ENCODE data around the gene CDC42BPB.

Gene CDC42BPB

DNA sequence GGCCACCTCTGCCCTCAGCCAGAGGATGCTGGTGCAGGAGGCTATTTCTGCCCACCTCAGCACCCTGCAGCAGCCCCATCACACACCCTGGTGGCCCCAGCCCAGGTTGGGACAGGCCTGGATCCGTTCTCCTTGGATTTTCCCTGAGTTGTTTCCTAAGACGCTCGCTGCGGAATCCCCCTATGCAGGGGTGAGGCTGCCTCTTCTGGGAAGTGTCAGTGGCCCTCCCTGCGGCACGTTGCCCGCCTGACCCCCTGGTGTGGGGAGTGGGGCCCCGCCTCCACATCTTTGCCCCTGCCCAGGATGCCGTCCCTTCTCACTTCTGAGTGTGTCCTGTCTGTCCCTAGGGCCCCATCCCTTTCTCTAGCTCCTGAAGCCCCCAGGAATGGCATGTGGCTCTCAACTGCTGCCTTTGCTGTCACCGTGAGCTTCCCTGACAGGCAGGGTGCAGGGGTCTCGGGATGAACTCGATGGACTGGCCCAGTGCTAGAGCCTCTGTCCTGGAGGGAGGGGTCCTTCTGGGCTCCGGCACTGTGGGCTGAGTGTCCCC is 36.6 kb upstream of the CDC42BPB start:
- DNase-seq = no peak

DNA sequence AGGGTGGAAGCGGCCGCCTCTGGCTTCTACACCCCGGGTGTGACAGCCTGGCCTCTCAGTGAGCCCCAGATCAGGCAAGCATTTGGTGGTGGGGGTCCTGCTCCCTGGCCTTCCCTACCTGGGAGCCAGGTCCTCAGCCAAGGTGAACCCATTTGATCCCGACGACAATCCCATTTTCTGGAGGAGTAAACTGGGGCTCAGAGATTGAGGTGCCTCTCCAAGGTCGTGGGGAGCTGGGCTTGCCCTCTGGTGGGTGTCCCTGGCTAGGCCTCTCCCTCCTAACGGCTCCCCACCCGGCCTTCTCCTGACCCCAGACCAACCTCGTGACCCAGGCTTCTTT is 34.5 kb upstream of the CDC42BPB start:
- DNase-seq = no peak

DNA sequence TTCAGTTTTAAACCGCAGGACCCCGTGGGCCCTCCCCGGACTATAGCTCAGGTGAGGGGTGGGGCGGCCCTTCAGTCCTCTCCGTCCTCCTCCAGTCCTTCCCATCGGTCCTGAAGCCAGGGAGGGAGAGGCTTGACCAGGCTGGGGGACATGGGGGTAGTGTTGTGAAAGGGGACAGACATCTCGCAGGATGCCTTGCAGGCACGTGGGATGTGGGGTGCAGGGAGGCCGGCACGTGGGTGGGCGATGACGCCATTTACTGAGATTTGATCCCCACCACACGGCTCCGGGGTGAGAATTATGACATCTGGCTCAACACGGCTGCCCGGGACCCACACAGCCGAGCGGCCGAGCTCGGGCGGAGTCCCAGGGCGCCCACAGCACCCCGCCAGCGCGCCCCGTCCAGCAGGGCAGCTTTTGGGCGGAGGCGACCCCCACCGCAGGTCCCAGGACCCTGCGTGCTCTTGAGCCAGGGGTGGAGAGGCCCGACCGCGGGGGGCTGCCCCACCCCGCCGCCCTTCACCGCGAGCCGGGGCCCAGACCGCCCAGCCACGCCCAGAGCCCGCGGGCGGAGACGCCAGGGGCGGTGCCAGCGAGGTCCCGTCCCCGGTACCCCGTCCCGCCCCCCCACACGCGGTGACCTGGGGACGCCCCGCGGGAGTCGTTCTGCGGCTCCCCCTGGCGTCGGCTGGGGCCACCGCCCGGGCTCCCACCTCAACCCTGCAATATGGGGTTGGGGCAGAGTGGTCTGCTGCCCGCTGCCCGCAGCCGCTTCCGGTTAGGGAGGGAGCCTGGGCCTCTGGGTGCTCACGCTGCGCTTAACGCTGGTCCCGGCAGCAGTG is 33.9 kb upstream of the CDC42BPB start:
- DNase-seq = peak; percentile 92

DNA sequence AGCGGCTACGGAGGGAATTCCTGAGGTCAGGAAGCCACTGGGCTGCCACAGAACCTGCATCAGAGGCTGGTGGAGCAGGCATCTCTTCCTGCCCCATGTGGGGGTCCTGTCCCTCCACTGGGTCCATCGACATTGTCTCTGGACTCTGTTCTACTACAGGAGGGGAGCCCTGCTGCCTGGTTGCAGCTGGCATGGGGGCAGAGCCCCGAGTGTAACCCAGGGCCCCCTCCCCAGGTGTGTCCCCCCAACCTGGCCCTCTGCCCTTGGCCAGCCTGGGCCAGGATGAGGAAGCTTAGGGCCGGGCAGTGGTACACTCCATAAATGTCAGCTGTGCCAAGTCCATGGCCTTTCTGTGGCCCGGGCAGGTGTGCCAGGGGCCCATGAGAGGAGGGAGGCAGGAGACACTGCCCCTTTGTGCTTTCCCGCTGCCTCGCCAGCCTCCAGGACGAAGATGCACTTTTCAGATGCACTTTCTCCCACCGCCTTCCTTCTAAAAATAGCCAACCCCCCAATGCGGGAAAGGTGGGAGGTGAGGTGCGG is 33.2 kb upstream of the CDC42BPB start:
- DNase-seq = no peak

DNA sequence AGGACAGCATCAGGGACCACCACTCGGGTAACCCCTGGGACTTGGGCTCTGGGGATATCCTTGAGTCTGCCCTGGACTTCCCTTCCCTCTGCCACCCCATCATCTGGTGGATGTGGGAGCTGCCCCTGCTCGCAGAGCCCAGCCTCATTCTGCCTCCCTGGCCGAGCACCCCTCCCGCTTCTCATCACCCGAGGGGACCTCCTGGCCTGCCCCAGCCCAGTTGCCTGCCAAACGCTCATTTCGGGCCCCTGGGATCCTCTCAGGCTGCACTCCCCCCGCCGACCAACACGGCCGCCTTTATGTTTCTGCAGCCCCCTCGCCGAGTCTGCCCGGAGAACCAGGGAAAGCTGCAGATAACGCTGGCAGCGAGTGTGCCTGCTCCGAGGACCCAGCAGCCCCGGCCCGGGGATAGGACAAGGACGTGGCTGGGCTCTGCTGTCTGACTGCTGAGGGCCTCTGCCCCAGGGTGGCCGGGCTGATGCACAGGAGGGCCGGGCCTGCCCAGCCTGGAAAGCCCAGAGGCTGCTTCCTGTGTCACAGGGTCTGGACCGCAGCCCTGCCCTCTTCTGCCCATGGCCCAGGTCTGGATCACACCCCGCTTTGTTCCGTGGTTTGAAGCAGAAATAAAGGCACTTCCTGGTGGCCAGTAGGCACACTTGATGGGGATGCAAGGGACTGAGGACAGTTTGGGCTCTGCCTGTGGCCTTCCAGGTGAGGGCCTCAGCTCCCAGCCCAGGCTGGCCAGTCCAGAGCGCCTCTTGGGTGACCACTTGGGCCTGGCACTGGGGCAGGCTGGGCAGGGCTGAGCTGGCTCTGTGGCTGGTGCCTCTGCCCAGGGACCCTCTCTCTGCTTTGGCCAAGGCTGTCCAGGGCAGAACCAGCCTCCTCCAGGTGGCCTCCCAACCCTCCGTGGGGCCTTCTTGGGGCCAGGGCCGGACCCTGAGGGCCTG is 32.3 kb upstream of the CDC42BPB start:
- no peak for DNase-seq

DNA sequence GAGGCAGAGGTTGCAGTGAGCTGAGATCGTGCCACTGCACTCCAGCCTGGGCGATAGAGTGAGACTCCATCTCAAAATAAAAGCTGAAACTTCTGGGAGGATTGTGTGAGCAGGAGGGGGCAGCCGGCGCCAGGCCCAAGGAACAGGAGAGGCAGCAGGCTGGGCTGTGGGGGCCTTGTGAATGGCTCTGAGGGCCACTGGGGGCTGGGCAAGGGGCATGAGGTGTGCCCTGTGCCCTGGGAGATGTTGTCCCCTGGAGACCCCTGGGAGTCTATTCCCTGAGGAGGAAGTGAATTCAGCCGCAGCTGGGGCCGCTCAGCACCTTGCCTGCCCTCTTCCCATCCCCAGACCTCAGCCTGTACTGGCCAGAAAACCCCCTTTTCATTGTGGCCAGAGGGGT is 31.6 kb upstream of the CDC42BPB start:
- no peak for DNase-seq

DNA sequence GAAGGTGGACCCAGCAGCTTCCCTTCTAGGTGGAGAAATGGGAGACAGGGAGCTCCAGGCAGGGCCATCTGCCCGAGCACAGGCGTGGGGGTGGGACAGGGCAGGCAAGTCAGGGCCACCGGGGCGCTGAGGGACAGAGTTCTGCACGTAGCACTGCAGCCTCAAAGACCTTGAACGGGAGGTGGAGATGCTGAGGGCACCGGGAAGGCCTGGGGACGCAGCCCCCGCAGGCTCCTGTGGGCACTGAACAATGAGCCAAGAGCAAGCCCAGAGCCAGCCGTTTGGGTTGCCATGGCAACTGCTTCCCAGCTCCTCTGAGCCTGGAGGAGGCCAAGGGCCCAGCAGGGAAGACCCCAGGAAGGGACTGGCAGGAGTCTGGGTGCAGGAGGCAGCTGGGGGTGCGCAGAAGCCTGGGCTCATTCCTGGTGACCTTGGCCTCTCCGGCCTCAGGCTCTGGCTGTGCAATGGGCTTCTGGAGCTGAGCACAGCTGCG is 30.0 kb upstream of the CDC42BPB start:
- DNase-seq = no peak

DNA sequence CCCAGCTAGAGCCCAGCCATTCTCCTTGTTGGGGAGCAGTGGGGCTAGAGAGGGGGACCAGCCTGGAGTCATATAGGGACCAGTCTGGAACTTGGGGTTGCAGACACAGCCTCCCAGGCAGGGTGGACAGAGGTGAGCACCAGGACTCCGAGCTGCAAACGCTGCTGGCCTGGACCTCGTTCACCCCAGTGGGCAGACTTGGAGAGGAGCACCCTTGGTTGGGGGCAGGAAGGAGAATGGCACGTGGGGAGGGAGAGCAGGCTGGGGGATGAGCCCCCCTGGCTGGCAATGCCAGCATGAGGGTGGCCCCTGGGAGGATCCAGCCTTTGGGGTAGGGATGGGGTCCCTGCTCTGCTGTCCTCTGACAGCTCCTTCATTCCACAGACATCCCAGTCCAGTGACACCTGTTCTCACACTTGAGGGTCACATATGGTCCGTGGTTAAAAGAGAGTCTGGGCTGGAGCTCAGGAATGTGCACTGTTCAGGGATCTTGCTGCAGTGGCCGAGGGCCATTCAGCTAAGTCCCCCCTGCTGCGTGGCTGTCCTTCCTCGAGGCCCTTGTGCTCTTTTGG is 29.5 kb upstream of the CDC42BPB start:
- no peak for DNase-seq

DNA sequence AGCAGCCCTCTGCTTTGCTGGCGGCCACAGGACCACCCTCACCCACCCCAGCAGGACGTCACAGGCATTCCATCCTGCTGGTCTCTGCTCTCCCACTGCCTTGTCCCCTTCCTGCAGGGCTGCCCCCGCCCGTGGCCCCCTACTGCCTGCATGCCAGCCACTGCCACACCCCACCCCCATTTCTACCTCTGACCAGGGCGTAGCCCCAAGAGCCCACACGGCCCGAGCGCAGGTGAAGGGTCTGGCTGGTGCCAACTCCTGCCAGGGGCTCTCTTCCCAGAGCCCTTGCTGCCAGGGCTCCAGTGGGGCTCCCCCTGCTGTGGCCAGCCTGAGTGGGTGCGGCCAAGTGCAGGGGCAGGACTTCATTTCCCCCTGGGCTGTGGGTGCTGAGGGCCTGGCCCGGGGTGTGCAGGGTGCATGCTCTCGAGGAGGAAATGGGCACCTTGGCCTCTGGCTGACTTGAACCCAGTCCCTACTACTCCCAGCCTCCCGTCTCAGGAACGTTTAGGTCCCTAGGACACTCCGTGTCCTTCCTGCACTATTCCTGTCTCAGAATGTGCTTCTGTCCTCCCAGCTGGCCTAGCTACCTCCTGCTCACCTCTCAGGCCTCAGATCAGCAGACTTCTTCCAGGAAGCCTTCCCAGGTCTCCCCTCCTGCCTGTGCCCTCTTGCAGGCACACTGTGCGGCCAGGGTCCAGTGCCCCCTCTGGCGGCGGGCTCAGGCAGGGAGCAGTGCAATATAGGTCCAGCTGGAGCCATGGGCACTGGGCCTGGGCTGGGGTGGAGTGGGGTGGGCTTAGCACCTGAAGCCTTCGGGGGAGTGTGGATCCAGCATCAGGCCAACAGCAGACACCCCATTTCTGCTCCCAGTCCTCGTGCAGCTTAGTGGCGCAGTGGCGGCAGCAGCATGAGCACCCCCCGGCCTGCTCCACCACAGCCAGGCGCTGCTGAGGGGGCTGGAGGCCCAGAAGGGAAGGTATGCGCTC is 28.1 kb upstream of the CDC42BPB start:
- no peak for DNase-seq

DNA sequence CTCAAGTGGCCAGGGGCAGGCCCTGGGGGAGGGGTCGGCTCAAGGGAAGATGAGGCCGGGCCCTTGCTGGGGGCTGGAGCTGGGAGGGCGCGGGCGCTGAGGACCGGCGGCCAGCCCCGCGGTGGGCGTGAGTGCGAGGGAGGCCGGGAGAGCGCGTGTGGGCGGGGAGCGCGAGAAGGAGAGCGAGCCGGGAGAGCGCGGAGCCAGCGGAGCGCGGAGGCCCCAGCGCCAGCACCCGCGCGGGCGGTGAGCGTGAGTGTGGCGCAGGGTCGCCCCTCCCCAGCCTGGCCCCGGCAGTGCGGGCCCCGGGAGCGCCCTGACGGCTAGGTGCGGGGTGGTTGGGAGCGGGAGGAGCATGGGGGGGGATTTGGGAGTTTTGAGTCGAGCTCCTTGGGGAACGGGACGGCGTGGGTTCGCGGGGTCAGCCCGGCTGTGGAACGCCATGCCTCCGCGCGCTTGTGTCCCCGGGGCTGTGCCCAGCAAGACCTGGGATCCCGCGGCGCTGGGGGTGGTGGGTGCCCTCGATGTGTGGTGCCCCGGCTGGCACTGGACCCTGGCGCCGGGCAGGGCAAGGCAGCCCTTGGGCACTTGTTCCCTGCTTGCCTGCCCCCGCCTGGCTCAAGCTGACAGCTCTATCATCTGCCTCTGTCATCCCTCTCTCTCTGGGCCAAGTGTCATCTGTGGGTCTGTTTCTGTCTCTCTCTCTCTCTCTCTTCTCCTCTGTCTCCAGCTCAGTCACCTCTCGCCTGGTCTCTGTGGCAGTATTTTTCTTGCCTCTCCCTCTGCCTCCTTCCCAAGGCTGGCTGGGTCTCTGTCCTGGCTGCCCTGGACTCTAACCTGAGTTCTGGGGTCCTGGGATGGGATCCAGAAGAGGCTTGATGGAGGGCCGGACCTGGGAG is 26.9 kb upstream of the CDC42BPB start, which contains the start of gene LBHD2:
Gene LBHD2, plus strand, starts transcription at position 190 of the 899 bp plus-strand sequence. CDS start 1,803 bp downstream, outside the sequence.
- no peak for DNase-seq

DNA sequence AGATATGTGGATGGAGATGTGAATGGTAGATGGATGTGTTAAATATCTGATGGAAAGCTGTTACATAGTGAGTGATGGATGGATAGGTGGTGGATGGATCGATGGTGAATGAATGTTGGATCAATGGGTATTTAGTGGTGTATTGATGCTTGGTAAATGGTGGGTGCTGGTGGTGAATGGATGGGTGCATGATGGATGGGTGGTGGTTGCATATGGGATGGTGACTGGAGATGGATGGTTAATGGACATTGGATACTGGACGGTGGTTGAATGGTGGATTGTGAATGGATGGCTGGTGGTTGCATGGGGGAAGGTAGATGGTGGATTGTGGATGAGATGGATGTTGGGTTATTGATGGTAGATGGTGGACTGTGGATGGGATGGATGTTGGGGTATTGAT is 24.6 kb upstream of the CDC42BPB start:
- no peak for DNase-seq

DNA sequence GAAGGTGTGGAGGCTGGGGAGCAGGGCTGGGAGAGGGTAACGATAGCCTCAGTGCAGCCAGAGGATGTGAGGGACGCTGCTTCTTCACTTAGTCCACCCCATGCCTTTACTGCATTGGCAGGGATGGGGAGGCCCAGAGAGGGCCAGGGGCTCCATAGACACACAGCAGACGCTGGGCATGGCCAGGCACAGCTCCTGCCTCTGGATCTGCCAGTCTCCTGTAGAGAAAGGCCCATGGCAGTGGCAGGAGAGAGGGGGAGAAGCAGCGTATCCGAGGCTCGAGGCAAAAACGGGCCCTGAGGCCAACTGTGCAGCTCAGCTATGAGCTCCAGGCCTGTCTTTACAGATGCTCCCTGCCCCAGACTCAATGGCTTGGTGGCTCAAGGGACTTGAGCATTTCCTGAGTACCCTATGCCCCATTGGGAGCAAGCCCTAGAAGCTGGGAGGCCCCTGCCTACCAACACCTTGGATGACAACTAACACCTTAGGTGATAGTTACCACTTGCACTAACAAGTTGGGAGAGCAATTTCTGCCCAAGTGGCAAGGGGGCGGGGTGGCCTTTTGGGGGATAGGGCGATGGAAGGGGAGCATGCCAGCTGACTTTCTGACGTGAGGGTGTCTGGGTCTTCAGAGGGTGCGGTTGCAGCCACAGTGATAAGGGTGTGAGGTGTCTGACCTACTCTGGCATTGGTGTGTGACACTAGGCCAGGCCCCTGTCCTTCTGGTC is 21.7 kb upstream of the CDC42BPB start:
- no peak for DNase-seq

DNA sequence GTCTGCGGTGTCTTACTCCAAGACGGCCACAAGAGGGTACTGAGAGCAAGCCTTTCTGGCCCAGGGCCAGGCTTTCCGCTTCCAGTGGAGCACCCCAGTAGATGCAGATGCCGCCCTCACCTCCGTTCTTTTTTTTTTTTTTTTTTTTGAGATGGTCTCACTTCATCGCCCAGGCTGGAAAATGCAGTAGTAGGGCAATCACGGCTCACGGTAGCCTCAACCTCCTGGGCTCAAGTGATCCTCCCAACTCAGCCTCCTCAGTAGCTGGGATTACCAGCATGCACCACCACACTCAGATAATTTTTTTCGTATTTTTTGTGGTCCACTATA is 21.0 kb upstream of the CDC42BPB start:
- DNase-seq = peak; percentile 91

DNA sequence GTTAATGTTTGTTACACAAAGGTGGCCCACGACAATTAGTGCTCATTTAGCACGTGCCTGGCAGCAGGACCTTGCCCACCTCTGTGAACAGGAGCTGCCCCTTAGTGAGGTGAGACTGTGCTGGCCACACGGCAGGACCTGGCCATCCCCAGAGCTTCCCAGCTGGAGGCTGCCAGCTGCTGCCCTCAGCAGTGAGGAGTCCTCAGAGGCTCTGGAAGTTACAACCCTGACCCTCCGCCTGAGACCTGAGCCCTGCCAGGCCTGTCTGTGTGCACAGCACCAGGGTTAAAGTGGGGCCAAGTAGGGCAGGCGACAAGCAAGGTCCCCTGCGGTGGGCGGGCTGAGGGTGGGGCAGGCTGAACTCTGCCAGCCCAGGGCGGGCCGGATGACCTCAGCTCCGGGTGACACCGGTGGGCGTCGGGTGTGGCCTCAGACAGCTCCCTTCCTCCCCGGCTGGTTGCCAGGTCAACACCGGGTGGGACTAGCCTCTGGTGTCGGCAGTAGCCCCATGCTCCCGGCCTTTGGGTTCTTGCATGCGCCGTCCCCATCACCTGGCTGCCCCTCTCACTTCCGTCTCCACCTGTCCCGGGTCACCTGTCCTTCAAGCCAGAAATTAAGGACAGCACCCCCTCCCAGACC is 17.5 kb upstream of the CDC42BPB start:
- DNase-seq = no peak

DNA sequence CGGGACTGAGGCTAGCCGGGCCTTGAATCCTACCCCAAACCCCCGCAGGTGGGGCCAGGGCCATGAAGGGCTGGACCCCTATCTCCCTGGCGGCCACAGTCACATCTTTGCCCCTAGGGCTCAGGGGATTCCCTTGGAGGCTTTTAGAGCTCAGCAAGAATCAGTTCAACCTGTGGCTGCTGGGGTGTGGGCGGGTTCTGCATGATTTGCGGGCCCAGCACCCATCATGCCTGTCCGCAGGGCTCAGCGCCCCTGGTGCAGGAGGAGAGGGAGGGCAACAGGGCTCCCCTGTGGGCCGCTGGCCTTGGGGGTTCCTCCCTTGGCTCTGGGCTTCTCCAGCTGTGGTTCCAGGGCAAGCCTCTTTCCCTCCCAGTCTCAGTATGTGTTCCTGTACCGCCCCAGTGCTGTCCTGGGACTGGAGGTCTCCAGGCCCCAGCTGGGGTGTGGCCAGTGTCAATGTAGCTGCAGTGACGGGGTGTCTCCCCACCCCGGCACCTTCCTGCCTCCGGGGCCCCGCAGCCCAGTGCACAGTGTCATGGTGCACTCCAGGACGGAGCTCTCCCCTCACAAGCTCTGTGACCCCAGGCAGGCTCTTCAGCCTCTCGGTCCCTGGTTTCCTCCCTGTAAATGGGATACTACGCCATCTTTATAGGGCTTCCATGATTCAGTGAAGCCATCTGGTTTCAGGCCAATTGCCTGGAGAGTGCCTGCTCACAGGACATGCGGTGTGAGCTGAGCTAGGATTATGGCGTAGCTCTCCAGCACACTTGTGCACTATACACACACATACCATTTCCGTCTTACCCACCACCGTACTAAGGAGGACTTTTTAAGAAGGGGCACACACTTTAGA is 16.8 kb upstream of the CDC42BPB start:
- peak; percentile 58 for DNase-seq

DNA sequence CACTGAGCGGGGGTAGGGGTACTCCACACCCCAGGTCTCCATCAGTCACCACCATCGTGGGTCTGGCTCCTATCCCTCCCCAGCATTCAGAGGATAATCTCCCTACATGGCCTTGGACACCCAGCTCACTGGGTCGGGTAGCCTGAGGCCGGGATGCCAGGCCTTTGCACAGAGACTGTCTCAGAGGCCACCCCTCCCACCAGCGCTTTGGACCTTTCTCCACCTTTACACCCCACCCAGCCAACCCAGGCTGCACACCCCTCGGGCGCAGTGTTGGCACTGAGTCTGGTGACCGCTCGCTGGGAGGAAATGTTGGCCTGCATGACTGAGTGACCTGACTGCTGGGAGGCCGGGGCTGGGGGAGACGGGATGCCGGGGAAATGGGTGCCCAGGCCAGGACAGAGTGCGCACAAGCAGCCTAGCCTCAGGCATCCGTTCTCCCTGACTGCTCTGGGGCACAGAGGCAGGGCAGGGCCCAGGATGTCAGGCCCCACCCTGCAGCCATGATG is 16.1 kb upstream of the CDC42BPB start:
- DNase-seq = peak; percentile 54

DNA sequence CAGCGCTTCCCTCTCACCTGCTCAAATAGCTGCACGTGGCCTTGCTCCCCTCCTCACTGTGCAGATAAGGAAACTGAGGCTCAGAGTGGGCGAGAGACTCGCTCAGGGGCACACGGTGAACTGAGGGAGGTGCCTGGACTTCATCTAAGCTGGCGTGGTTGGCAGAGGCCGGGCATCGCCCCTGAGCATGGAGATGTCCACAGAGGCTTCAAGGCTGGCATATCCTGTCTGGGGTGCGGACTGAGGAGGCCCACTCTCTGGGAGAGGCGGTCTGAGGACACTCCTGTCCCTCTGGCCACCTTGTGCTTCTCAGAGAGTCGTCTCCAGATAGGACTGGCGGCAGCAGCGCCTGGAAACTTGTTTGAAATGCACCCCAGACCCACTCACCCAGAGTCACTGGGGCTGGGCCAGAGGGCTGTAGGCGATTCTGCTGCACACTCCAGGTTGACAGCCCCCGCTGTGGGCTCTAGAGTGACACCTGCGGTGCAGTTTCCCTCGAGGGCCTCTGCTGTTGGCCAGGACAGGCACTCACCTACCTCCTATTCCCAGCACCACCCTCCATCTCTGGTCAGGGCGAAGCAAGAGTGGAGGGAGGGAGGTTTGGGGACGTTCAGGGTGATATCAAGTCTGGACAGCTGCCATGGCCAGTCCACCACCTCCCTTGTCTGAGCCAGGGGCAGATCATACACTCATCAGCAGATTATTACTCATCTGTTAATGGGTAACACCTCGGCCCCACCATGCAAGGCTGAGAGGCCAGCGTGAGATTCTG is 15.4 kb upstream of the CDC42BPB start:
- DNase-seq = peak; percentile 45

Measured in activated effector memory CD4-positive, alpha-beta T cell treated with anti-CD3 and anti-CD28 coated beads, Interleukin-2, amount 50 U/mL, for 16 hours (primary cell).